KG1 (cell line): ENCODE data around the gene CASR.
A peak's percentile ranks its signal among the peaks of the same experiment; 100 is the strongest.

Source experiments
- DNase-seq: peaks from one replicate; lab custom pipeline; 2025; lab: John Stamatoyannopoulos, UW

The CASR gene

GRCh38 chr3:122258757-122259371 is 75.4 kb downstream of the CASR start:
- DNase-seq, result peak; percentile 18

DNA sequence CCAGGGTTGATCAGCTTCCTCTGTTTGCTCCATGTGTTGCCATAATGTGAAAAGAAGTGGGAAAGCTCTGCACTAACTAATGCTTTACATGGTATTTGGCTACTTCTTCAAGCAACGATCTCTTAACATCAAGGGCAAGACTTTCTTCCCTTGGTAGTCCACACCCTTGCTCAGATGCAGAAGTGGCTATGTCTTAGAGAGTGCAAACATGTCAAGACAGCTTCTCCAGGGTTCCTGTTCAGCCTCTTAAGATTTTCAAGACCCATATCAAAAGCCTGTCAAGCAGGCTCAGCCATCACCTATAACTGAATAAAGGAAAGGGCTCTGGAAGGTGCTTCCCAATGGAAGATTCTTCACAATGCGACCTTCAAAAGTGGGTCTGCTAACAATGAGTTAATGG is 76.7 kb downstream of the CASR start:
- no peak for DNase-seq

DNA sequence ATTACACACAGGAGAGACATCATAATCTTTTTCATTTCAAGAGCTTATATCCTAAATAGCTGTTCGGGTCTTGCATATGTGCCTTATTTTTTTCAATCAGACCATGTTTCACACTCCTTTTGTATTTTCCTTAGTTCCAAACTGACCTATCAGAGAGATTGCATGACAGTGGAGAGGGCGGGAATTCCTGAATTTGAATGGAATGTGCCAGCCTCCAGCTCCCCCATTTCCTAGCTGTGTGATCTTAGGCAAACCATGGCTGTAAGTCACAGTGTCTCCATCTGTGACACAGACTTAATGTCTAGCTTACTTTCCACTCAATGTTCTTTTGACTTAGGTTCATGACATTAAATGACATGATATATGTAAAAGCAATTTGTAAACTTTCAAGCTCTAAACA is 79.6 kb downstream of the CASR start:
- no peak for DNase-seq

DNA sequence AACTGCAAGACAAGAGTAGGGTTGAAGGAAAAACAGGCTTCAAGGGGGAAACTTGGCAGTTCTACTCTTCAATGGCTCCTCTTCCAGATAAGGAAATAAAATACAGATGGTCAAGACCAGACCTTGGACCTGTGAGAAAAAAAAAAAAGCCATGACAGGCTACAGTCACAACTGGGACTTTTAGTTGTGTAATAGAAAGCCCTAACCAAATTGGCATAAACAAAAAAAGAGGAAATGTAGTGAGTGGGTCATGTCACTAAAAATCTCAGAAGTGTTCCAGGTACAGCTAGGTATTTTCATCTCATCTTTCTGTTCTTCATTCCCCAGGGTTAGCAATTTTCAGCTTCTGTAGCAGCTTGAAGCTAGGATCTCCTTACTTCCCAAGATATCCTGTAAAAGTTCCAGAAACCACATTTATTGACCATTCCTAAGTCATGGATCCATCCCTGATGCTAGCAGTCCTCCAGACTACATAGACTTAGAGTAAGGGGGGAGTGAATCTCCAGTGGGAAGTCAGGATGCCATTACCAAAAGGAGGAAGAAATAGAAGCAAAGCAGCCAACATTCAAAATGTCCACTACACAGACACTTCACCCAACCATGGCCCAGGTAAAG is 80.6 kb downstream of the CASR start:
- no peak for DNase-seq

DNA sequence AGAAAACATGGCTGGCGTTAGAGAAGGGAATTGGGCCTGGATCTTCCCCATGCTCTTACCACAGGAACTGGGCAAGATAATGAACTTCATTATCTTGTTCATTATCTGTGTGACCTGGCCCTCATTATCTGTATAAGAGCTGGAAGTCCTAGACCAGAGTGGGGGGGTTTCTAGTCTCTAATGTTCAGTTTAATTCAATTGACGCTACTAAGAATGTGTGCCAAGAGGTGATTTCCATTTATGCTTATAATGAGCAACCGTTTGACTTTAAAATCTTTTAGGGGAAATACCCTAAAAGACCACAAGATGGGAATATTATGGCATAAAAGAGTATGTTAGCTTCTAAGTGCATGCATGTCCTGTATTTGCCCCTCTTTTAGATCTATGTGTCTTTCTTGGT is 82.5 kb downstream of the CASR start:
- no peak for DNase-seq

GRCh38 chr3:122268257-122269024 is 85.0 kb downstream of the CASR start:
- no peak for DNase-seq

- no peak for DNase-seq
Measured at GRCh38 chr3:122269045-122269444, 85.6 kb downstream of the CASR start.

DNA sequence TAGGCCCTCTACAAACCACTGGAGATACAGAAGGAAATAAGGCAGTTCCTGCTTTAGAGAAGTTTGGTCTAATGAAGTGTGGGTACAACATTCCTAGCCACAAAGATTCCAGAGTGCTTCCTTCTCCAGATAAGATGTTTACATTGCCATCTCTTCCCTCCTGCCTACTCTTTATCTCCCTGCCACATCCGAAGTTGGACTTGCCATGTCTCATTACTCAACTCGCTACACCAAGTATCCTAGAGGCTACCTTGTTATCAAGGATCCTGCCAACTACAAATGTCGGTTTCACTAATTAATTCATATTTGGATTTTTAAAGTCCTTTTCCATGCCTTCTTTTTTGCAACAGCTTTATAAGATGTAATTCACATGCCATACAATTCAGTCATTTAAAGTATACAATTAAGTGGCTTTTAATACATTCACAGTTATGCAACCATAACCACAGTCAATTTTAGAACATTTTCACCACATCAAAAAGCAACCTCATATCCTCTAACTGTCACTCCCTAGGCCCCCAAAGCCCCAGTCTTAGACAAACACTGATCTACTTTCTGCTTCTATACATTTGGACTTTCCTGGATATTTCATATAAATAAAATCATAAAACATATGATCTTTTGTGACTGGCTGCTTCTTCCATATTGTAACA is 87.9 kb downstream of the CASR start:
- DNase-seq, result no peak

- no peak for DNase-seq
Measured at GRCh38 chr3:122272879-122273278, 89.4 kb downstream of the CASR start.

GRCh38 chr3:122273498-122273897 is 90.0 kb downstream of the CASR start:
- DNase-seq, result no peak

- no peak for DNase-seq
Measured at GRCh38 chr3:122281891-122282290, 98.4 kb downstream of the CASR start.

DNA sequence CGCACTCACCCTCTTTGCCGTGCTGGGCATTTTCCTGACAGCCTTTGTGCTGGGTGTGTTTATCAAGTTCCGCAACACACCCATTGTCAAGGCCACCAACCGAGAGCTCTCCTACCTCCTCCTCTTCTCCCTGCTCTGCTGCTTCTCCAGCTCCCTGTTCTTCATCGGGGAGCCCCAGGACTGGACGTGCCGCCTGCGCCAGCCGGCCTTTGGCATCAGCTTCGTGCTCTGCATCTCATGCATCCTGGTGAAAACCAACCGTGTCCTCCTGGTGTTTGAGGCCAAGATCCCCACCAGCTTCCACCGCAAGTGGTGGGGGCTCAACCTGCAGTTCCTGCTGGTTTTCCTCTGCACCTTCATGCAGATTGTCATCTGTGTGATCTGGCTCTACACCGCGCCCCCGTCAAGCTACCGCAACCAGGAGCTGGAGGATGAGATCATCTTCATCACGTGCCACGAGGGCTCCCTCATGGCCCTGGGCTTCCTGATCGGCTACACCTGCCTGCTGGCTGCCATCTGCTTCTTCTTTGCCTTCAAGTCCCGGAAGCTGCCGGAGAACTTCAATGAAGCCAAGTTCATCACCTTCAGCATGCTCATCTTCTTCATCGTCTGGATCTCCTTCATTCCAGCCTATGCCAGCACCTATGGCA is 100.5 kb downstream of the CASR start:
- no peak for DNase-seq

DNA sequence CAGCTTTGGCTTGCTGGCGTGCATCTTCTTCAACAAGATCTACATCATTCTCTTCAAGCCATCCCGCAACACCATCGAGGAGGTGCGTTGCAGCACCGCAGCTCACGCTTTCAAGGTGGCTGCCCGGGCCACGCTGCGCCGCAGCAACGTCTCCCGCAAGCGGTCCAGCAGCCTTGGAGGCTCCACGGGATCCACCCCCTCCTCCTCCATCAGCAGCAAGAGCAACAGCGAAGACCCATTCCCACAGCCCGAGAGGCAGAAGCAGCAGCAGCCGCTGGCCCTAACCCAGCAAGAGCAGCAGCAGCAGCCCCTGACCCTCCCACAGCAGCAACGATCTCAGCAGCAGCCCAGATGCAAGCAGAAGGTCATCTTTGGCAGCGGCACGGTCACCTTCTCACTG is 101.0 kb downstream of the CASR start:
- DNase-seq, result no peak

- no peak for DNase-seq
Measured at GRCh38 chr3:122294359-122294758, 110.9 kb downstream of the CASR start.

GRCh38 chr3:122295266-122296062 is 112.0 kb downstream of the CASR start:
- DNase-seq, result no peak

GRCh38 chr3:122298239-122298638 is 114.8 kb downstream of the CASR start:
- no peak for DNase-seq

GRCh38 chr3:122299215-122299614 is 115.7 kb downstream of the CASR start:
- no peak for DNase-seq

- no peak for DNase-seq
Measured at GRCh38 chr3:122299872-122300460, 116.5 kb downstream of the CASR start.

DNA sequence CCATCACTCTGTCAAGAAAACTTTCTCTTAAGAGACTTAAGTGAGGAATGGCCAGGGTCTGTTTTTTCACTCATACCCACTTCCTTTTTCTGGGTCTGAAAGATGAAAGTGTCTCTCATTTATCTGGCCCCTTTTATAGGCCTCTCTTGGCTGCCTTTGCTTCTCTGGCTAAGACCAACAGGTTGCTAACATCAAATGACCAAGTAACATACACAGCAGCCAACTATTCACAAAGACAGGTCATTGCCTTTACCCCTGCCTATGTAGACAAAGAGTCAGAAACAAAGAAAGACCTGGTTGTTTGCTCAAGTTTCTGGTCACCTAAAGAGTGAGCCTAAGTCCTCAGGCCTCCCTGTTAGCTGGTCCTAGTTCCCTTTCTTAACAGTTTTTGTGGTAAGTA is 117.6 kb downstream of the CASR start:
- no peak for DNase-seq

DNA sequence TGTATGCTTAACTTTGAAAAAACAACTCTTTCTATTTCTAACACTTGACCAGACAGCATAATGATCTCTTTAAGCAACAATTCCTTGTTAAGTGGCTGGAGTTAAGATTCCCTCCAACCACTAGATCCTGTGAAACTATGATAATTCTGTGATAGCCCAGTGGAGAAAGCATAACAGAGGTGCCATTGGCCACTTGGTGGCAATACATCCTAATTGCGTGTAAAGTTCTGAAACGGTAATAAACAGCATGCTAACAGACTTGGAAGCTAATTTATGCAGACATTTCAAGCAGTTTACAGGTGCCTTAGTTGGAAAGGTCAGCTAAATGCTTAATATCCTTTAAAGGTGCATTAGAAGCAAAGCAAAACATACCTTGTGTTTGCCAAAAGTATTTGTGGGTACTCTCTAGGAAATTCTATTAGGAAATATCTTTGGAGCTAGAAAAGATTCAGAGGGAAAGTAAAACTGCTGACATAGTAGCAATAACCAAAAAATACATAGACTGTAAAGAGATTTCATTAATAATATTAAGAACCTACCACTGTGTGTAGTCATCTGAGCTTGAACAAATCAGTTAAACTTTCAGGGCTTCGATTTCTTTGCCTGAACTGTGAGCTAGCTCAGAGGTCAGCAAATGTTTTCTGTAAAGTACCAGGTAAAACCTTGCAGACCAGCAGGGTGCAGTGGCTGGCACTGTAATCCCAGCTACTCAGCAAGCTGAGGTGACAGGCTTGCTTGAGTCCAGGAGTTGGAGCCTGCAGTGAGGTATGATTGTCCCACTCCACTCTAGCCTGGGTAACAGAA is 122.6 kb downstream of the CASR start:
- DNase-seq, result no peak
